Trophoblast cell (in vitro differentiated cells and primary cell): ENCODE results near the gene NSFL1C.
A peak's percentile ranks its signal among the peaks of the same experiment; 100 is the strongest.

Source experiments
- DNase-seq, 2 donors: peaks; one replicate each; pipeline ENCODE4 v3.0.0-alpha.2; 2016
- H2AFZ ChIP-seq: 2 replicates; pipeline ENCODE4 v1.6.1; 2013; ENCODE audit warnings: low read length, moderate library complexity, mild to moderate bottlenecking; ENCODE audit not compliant: insufficient read depth, poor library complexity
- H2AK5ac ChIP-seq: 2 replicates; pipeline ENCODE4 v1.6.1; 2013; ENCODE audit warnings: mild to moderate bottlenecking, low read length
- H2BK120ac ChIP-seq: 2 replicates; pipeline ENCODE4 v1.6.1; 2013; ENCODE audit warnings: low read length, mild to moderate bottlenecking, moderate library complexity; ENCODE audit not compliant: insufficient read depth, poor library complexity
- H2BK12ac ChIP-seq: 2 replicates; pipeline ENCODE4 v1.6.1; 2013; ENCODE audit warnings: mild to moderate bottlenecking, low read length, moderate library complexity
- H2BK5ac ChIP-seq: 2 replicates; pipeline ENCODE4 v1.6.1; 2013; ENCODE audit warnings: low read length, low read depth, moderate library complexity, mild to moderate bottlenecking; ENCODE audit not compliant: poor library complexity
- H3K14ac ChIP-seq: 2 replicates; pipeline ENCODE4 v1.6.1; 2013; ENCODE audit warnings: mild to moderate bottlenecking, low read length
- H3K18ac ChIP-seq: 2 replicates; pipeline ENCODE4 v1.6.1; 2013; ENCODE audit warnings: mild to moderate bottlenecking, low read length
- H3K23ac ChIP-seq: 2 replicates; pipeline ENCODE4 v1.6.1; 2013; ENCODE audit warnings: low read length
- H3K27ac ChIP-seq: 2 replicates; pipeline ENCODE4 v1.5.1; 2013; ENCODE audit warnings: low read depth, mild to moderate bottlenecking, inconsistent platforms, low read length, moderate library complexity
- H3K27me3 ChIP-seq: 2 replicates; pipeline ENCODE4 v1.6.1; 2013; ENCODE audit warnings: inconsistent platforms, mild to moderate bottlenecking, low read length, moderate library complexity; ENCODE audit not compliant: insufficient read depth
- H3K36me3 ChIP-seq, 2 experiments: 1 replicate in 1 of 2; 2 replicates in 1 of 2; pipeline ENCODE4 v1.6.1; 2013; ENCODE audit warnings: low read length in 2 of 2, mild to moderate bottlenecking in 2 of 2, moderate library complexity in 1 of 2; ENCODE audit not compliant: insufficient read depth in 2 of 2, control insufficient read depth in 1 of 2
- H3K4ac ChIP-seq: 2 replicates; pipeline ENCODE4 v1.6.1; 2013; ENCODE audit warnings: low read depth, mild to moderate bottlenecking, low read length, moderate library complexity
- H3K4me1 ChIP-seq, 2 experiments: 1 replicate in 1 of 2; 2 replicates in 1 of 2; pipeline ENCODE4 v1.6.1; 2013; ENCODE audit warnings: low read length in 2 of 2, mild to moderate bottlenecking in 2 of 2, moderate library complexity in 1 of 2; ENCODE audit not compliant: insufficient read depth in 2 of 2, control insufficient read depth in 1 of 2
- H3K4me2 ChIP-seq: 2 replicates; pipeline ENCODE4 v1.6.1; 2013; ENCODE audit warnings: inconsistent platforms, mild to moderate bottlenecking, low read length, moderate library complexity
- H3K4me3 ChIP-seq: 2 replicates; pipeline ENCODE4 v1.5.1; 2013; ENCODE audit warnings: mild to moderate bottlenecking, low read depth, low read length, inconsistent platforms
- H3K79me1 ChIP-seq: one replicate; pipeline ENCODE4 v1.6.1; 2013; ENCODE audit warnings: low read length
- H3K79me2 ChIP-seq: 2 replicates; pipeline ENCODE4 v1.6.1; 2013; ENCODE audit warnings: low read length, mild to moderate bottlenecking; ENCODE audit not compliant: control insufficient read depth, insufficient read depth, poor library complexity
- H3K9ac ChIP-seq: 2 replicates; pipeline ENCODE4 v1.6.1; 2013; ENCODE audit warnings: mild to moderate bottlenecking, low read length
- H3K9me3 ChIP-seq: 2 replicates; pipeline ENCODE4 v1.6.1; 2013; ENCODE audit warnings: low read depth, mild to moderate bottlenecking, control low read depth, inconsistent platforms, low read length; ENCODE audit not compliant: insufficient read depth
- H4K12ac ChIP-seq: 2 replicates; pipeline ENCODE4 v1.6.1; 2013; ENCODE audit warnings: low read depth, mild to moderate bottlenecking, low read length, moderate library complexity
- H4K8ac ChIP-seq: 2 replicates; pipeline ENCODE4 v1.6.1; 2013; ENCODE audit warnings: low read depth, mild to moderate bottlenecking, low read length, moderate library complexity
- H4K91ac ChIP-seq: one replicate; pipeline ENCODE4 v1.6.1; 2013; ENCODE audit warnings: low read depth, mild to moderate bottlenecking, low read length, moderate library complexity
- WGBS: extraction: QIAGEN DNeasy Blood & Tissue Kit; methylation state at CpG from one replicate; pipeline ENCODE4 v1.1.7; 2013; ENCODE audit warnings: missing lambda C conversion rate; ENCODE audit not compliant: insufficient read length, insufficient coverage; ENCODE audit errors: extremely low coverage; 5-methylcytosine and 5-hydroxymethylcytosine counted together

The NSFL1C gene

GRCh38 chr20:1471242-1471641 lies 4.6 kb upstream of the NSFL1C start:
- Histone ChIP-seq H4K12ac (no peak overlapping the region), H3K36me3 (no peaks in the 10 kb centered on the region), H2BK120ac (no peak overlapping the region), H3K79me2 (peaks cover 4% of the 10 kb centered on the region), H4K91ac (no peak overlapping the region), H3K4me1 (no peaks in the 10 kb centered on the region), H3K27me3 (no peaks in the 10 kb centered on the region), H3K4me2 (no peak overlapping the region), H3K79me1 (peaks cover 4% of the 10 kb centered on the region), H3K9me3 (no peaks in the 10 kb centered on the region), H3K27ac (no peak overlapping the region), H2AFZ (no peak overlapping the region), H3K4me3 (no peak overlapping the region), H2BK5ac (no peak overlapping the region), H2AK5ac (no peak overlapping the region), H2BK12ac (no peak overlapping the region), H3K14ac (no peak overlapping the region), H4K8ac (no peak overlapping the region), H3K4ac (no peak overlapping the region), H3K23ac (no peak overlapping the region), H3K18ac (no peak overlapping the region), H3K9ac (no peak overlapping the region)
- no peak for DNase-seq
- WGBS: no CpG with 5 or more reads among the region's 2 CpGs

DNA sequence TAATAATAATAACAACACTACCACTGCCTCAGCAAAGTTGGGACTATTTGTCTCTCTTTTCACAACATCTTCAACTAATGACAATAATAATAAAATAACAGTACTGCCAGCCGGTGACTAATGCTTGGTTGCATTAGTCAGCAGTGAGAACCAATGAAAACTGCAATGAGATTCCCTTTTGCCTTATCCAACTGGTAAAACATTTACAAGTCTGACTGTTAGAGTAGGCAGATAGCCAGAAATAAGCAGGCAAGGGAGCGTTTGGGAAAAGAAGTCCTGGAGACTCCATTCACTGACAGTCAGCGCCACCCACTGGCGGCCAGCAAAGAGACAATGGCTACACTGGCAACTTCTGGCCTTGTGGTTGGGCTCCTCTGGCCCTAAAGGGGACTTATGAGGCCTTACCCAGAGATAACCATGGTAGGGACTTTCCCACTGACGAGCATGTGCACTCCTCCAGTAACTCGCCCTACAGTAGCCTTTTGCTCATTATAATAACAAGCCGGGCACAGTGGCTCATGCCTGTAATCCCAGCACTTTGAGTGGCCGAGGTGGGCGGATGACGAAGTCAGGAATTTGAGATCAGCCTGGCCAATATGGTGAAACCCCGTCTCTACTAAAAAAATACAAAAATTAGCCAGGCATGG lies 3.4 kb upstream of the NSFL1C start:
- WGBS: no CpG with 5 or more reads among the region's 11 CpGs
- Histone ChIP-seq H3K27me3 (no peaks in the 10 kb centered on the region), H3K14ac (no peak overlapping the region), H3K23ac (no peak overlapping the region), H3K79me2 (peaks cover 4% of the 10 kb centered on the region), H3K4me1 (peaks cover 0 to 4% of the 10 kb centered on the region in 2 experiments), H3K4ac (no peak overlapping the region), H3K18ac (no peak overlapping the region), H3K4me2 (no peak overlapping the region), H3K9me3 (no peaks in the 10 kb centered on the region), H2BK12ac (no peak overlapping the region), H2AK5ac (no peak overlapping the region), H3K79me1 (peaks cover 4% of the 10 kb centered on the region), H4K12ac (no peak overlapping the region), H2BK120ac (no peak overlapping the region), H3K36me3 (no peaks in the 10 kb centered on the region), H3K27ac (no peak overlapping the region), H2AFZ (no peak overlapping the region), H4K91ac (no peak overlapping the region), H4K8ac (no peak overlapping the region), H3K9ac (no peak overlapping the region), H3K4me3 (no peak overlapping the region), H2BK5ac (no peak overlapping the region)
- peak; percentile 95 to 96 for DNase-seq

- no peaks in the 10 kb centered on the region for H3K36me3 ChIP-seq
- no peak overlapping the region for H3K9ac ChIP-seq
- no peak overlapping the region for H3K14ac ChIP-seq
- no peak overlapping the region for H3K4me2 ChIP-seq
- no peak overlapping the region for H3K23ac ChIP-seq
- no peak overlapping the region for H2AK5ac ChIP-seq
- no peak overlapping the region for H2BK120ac ChIP-seq
- H3K27me3 ChIP-seq: no peaks in the 10 kb centered on the region
- H3K27ac ChIP-seq: no peak overlapping the region
- H3K9me3 ChIP-seq: no peaks in the 10 kb centered on the region
- H3K18ac ChIP-seq: no peak overlapping the region
- H4K8ac ChIP-seq: no peak overlapping the region
- H4K91ac ChIP-seq: no peak overlapping the region
- peaks cover 0 to 4% of the 10 kb centered on the region in 2 experiments for H3K4me1 ChIP-seq
- peaks cover 4% of the 10 kb centered on the region for H3K79me2 ChIP-seq
- peaks cover 4% of the 10 kb centered on the region for H3K79me1 ChIP-seq
- no peak for DNase-seq
- no peak overlapping the region for H4K12ac ChIP-seq
- no peak overlapping the region for H3K4me3 ChIP-seq
- no peak overlapping the region for H2BK12ac ChIP-seq
- no peak overlapping the region for H2AFZ ChIP-seq
- WGBS: no CpG with 5 or more reads among the region's 9 CpGs
- no peak overlapping the region for H2BK5ac ChIP-seq
- H3K4ac ChIP-seq: no peak overlapping the region
These were observed 2.8 kb upstream of the NSFL1C start for GRCh38 chr20:1469306-1469905.

- Histone ChIP-seq H3K23ac (no peak overlapping the region), H3K4me1 (peaks cover 0 to 4% of the 10 kb centered on the region in 2 experiments), H3K27me3 (no peaks in the 10 kb centered on the region), H2AK5ac (no peak overlapping the region), H2BK12ac (no peak overlapping the region), H4K8ac (no peak overlapping the region), H3K4ac (no peak overlapping the region), H2BK120ac (no peak overlapping the region), H4K12ac (no peak overlapping the region), H2AFZ (no peak overlapping the region), H2BK5ac (no peak overlapping the region), H3K36me3 (peaks cover 3 to 8% of the 10 kb centered on the region in 2 experiments), H3K27ac (no peak overlapping the region), H3K79me1 (peaks cover 4% of the 10 kb centered on the region), H3K14ac (no peak overlapping the region), H3K79me2 (peaks cover 4% of the 10 kb centered on the region), H3K9me3 (no peaks in the 10 kb centered on the region), H4K91ac (no peak overlapping the region), H3K4me2 (no peak overlapping the region), H3K9ac (no peak overlapping the region), H3K18ac (no peak overlapping the region), H3K4me3 (no peak overlapping the region)
- DNase-seq: no peak
- no CpG with 5 or more reads among the region's 7 CpGs for WGBS
These were observed 1.5 kb upstream of the NSFL1C start for GRCh38 chr20:1468117-1468624.
